ENCODE results near the gene WASF2. TPM values are rescaled to one million over a fixed set of nuclear protein-coding genes. Genes with fewer than 3 reads are reported as not detected.

Gene WASF2
- total and polyA plus RNA-seq, 2 of the 8 experiments (the other 6 are each of a cell fraction or from before 2014, with no cell fraction given) = 32.1 to 86.6 TPM

DNA sequence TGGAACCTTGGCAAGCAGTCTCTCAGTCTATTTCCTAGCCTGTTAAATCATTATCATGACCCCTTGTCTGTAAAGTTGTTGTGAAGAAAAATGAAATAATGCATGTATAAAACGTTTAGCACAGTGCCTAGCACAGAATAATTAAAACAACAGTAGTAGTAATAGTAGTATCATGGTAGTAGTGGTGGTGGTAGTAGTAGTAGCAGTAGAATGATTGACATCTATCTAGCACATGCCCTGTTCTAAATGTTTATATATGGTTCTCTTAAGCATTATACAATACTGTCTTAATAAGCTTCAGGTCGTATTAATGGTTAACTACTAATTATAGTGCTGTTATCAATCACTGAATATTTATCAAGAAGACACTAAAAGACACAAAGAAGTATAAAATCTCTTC is 50.8 kb downstream of the WASF2 start:
- H3K23me2 ChIP-seq (ENCODE audit: low read depth, low read length) = no peaks in the 10 kb centered on the region
- no peak overlapping the region for H3K23ac ChIP-seq (ENCODE audit: insufficient read length)
- H2BK20ac ChIP-seq (ENCODE audit: low read length) = no peak overlapping the region
- no peak overlapping the region for H4K8ac ChIP-seq (ENCODE audit: extremely low read depth, insufficient read depth, low read length)
- peaks cover 0 to 47% of the 10 kb centered on the region in 2 experiments; a peak in 2 of 4 replicates for H3K79me2 ChIP-seq (ENCODE audit: control insufficient read depth in 1 of 2, insufficient read depth in 2 of 2, low read length in 2 of 2)
- no peak overlapping the region for H3K56ac ChIP-seq (replicated peaks; ENCODE audit: insufficient read length, low read depth, low read length)
- no peak overlapping the region for H2AK5ac ChIP-seq (ENCODE audit: low read depth, low read length)
- no peak overlapping the region for H2BK5ac ChIP-seq (ENCODE audit: low read depth, low read length)
- no peaks in the 10 kb centered on the region for H3K36me3 ChIP-seq (ENCODE audit: control insufficient read depth in 2 of 4, insufficient read depth in 4 of 4, low read length in 3 of 4)
- H3K27me3 ChIP-seq (replicated peaks in 1 of 4; ENCODE audit: control insufficient read depth in 3 of 4, extremely low read depth in 1 of 4, insufficient read depth in 3 of 4, low read length in 3 of 4) = no peaks in the 10 kb centered on the region
- no peak overlapping the region for H3K4me2 ChIP-seq (ENCODE audit: insufficient read depth in 1 of 2, low read depth in 2 of 2, low read length in 2 of 2)
- DNase-seq (ENCODE audit: low read depth in 1 of 2, low spot score in 2 of 2) (no peak), FAIRE-seq (no peak)
- H4K5ac ChIP-seq (ENCODE audit: insufficient read length, low read depth, low read length) = no peak overlapping the region
- H3K14ac ChIP-seq (ENCODE audit: insufficient read length) = no peak overlapping the region
- WGBS, 2 experiments (ENCODE audit: extremely low coverage in 1 of 2, insufficient coverage in 1 of 2, insufficient read length in 1 of 2, insufficient replicate concordance in 2 of 2, low coverage in 1 of 2, low lambda C conversion rate in 2 of 2, missing lambda C conversion rate in 1 of 2) = 66% methylated on average over 2 of the region's 2 CpGs; no CpG with 5 or more reads in 1 of the 2 experiments
- H2BK15ac ChIP-seq (ENCODE audit: low read length) = no peak overlapping the region
- H2BK120ac ChIP-seq (replicated peaks; ENCODE audit: low read depth, low read length) = no peak overlapping the region
- peaks cover 0 to 10% (median 4%) of the 10 kb centered on the region in 4 experiments; a peak in 5 of 7 replicates for H3K4me1 ChIP-seq (replicated peaks in 1 of 4; ENCODE audit: control insufficient read depth in 3 of 4, insufficient read depth in 4 of 4, low read length in 3 of 4)
- no peaks in the 10 kb centered on the region; the same call in 1 of the 2 replicates for H3K79me1 ChIP-seq (ENCODE audit: low read depth, low read length)
- no peak for TF ChIP-seq HDAC2 (IDR thresholded peaks at IDR 0.05; ENCODE audit: borderline replicate concordance in 1 of 2, low read depth in 2 of 2, low read length in 2 of 2)
- TF ChIP-seq NANOG (IDR thresholded peaks at IDR 0.05; ENCODE audit: insufficient read depth, low read depth, low read length, poor library complexity, severe bottlenecking) = no peak
- no peak for TF ChIP-seq BCL11A (IDR thresholded peaks at IDR 0.05; ENCODE audit: low read depth in 2 of 2, low read length in 2 of 2)
- no peak for TF ChIP-seq SRF (IDR thresholded peaks at IDR 0.05; ENCODE audit: low read depth, low read length)
- TF ChIP-seq PHF8 (conservative IDR thresholded peaks at IDR 0.05; ENCODE audit: low read depth, low read length) = no peak
- TF ChIP-seq SP2 (IDR thresholded peaks at IDR 0.05; ENCODE audit: low read length) = no peak
- TF ChIP-seq MAFK (IDR thresholded peaks at IDR 0.05; ENCODE audit: low read depth, low read length) = no peak
- no peak for TF ChIP-seq SP4 (IDR thresholded peaks at IDR 0.05; ENCODE audit: low read length)
- TF ChIP-seq RBBP5 (IDR thresholded peaks at IDR 0.05; ENCODE audit: borderline replicate concordance, low read depth, low read length) = no peak
- TF ChIP-seq GTF2F1 (IDR thresholded peaks at IDR 0.05; ENCODE audit: borderline replicate concordance, low read depth, low read length) = no peak
- TF ChIP-seq RFX5 (IDR thresholded peaks at IDR 0.05; ENCODE audit: borderline replicate concordance, low read depth, low read length) = no peak
- no peak for TF ChIP-seq RAD21 (IDR thresholded peaks at IDR 0.05 in 1 of 2, conservative IDR thresholded peaks at IDR 0.05 in 1 of 2; ENCODE audit: low read depth in 2 of 2, low read length in 2 of 2)
- no peak for TF ChIP-seq HDAC6 (IDR thresholded peaks at IDR 0.05; ENCODE audit: low read depth, low read length)
- TF ChIP-seq CBX8 (IDR thresholded peaks at IDR 0.05; ENCODE audit: borderline replicate concordance, low read depth, low read length) = no peak
- ChIA-PET POLR2A (ENCODE audit: partially characterized antibody) (interaction anchor here (1.2 to 3.2 kb wide), 2 partner anchors 9 to 10 kb away, joined by 3 to 23 read pairs; no protein-coding TSS in a partner anchor), CTCF (ENCODE audit: partially characterized antibody) (interaction anchor here (0.9 to 3.4 kb wide), 8 partner anchors 10 to 49 kb away, joined by 3 to 16 read pairs (median 4); no protein-coding TSS in a partner anchor)
- H4K91ac ChIP-seq (replicated peaks; ENCODE audit: insufficient read length, low read length) = no peak overlapping the region
- no peak overlapping the region for H3K4me3 ChIP-seq (ENCODE audit: extremely low read depth in 1 of 4, insufficient read depth in 2 of 4, low read depth in 3 of 4, low read length in 4 of 4)
- H2AFZ ChIP-seq (ENCODE audit: low read length) = no peak overlapping the region
- H3K27ac ChIP-seq (ENCODE audit: low read depth, low read length) = no peak overlapping the region
- no peak overlapping the region for H3K4ac ChIP-seq (replicated peaks; ENCODE audit: insufficient read length, low read depth, low read length)
- H4K20me1 ChIP-seq (replicated peaks in 1 of 2; ENCODE audit: control insufficient read depth in 1 of 2, insufficient read depth in 2 of 2, low read length in 2 of 2) = peaks cover 0 to 5% of the 10 kb centered on the region in 2 experiments
- H3K9me3 ChIP-seq (ENCODE audit: insufficient read depth in 2 of 2, low read depth in 1 of 2, low read length in 1 of 2) = no peaks in the 10 kb centered on the region
- no peak overlapping the region for H3K9ac ChIP-seq (replicated peaks in 1 of 4; ENCODE audit: extremely low read depth in 1 of 4, low read depth in 3 of 4, low read length in 3 of 4)
- H3K18ac ChIP-seq (ENCODE audit: extremely low read depth, low read length) = no peak overlapping the region
- H2BK12ac ChIP-seq (ENCODE audit: low read depth, low read length) = no peak overlapping the region

Measured in H1 (cell line).